H1 (cell line): ENCODE data around the gene KRTAP10-4. TPM values are rescaled to one million over a fixed set of nuclear protein-coding genes. Genes with fewer than 3 reads are reported as not detected.

ENCODE experiments used
- CTCF ChIA-PET: fragments of 300-600 bp; sonication (Branson Sonifier 250); formaldehyde crosslinking; loops from one replicate; lab custom pipeline; 2021; ENCODE audit not compliant: partially characterized antibody; lab: Charles Lee
- POLR2A ChIA-PET: fragments of 300-600 bp; sonication (Branson Sonifier 250); formaldehyde crosslinking; loops from one replicate; lab custom pipeline; 2021; ENCODE audit warnings: inconsistent platforms; ENCODE audit not compliant: partially characterized antibody; lab: Charles Lee
- DNase-seq, 2 experiments: peaks; one replicate each; pipeline versions ENCODE4 v3.0.0 to v3.0.0-alpha.2; 2010 to 2022; ENCODE audit warnings: low spot score in 2 of 2, low read depth in 1 of 2, mixed read lengths in 1 of 2
- FAIRE-seq: peaks from 2 replicates; lab custom pipeline; 2011; peaks lifted over from hg19 to GRCh38; lab: Jason Lieb, UNC
- H2AFZ ChIP-seq: 2 replicates; pipeline ENCODE4 v1.8.1; 2012; ENCODE audit warnings: low read length, inconsistent platforms
- H2AK5ac ChIP-seq: 2 replicates; pipeline ENCODE4 v1.6.1; 2013; ENCODE audit warnings: low read depth, low read length
- H2BK120ac ChIP-seq: replicated peaks from 2 replicates; pipeline ENCODE3; 2013; ENCODE audit warnings: low read depth, low read length, inconsistent platforms
- H2BK12ac ChIP-seq: 2 replicates; pipeline ENCODE4 v1.6.1; 2013; ENCODE audit warnings: low read depth, low read length
- H2BK15ac ChIP-seq: 2 replicates; pipeline ENCODE4 v1.6.1; 2013; ENCODE audit warnings: low read length
- H2BK20ac ChIP-seq: 2 replicates; pipeline ENCODE4 v1.6.1; 2013; ENCODE audit warnings: low read length
- H2BK5ac ChIP-seq: 2 replicates; pipeline ENCODE4 v1.6.1; 2013; ENCODE audit warnings: low read depth, low read length
- H3K14ac ChIP-seq: 2 replicates; pipeline ENCODE4 v1.6.1; 2013; ENCODE audit warnings: inconsistent platforms; ENCODE audit not compliant: insufficient read length
- H3K18ac ChIP-seq: 2 replicates; pipeline ENCODE4 v1.6.1; 2013; ENCODE audit warnings: low read length; ENCODE audit errors: extremely low read depth
- H3K23ac ChIP-seq: 2 replicates; pipeline ENCODE4 v1.6.1; 2013; ENCODE audit warnings: inconsistent platforms; ENCODE audit not compliant: insufficient read length
- H3K23me2 ChIP-seq: 2 replicates; pipeline ENCODE4 v1.6.1; 2013; ENCODE audit warnings: low read depth, low read length
- H3K27ac ChIP-seq: 2 replicates; pipeline ENCODE4 v1.6.1; 2011; ENCODE audit warnings: low read depth, low read length, inconsistent platforms
- H3K27me3 ChIP-seq, 4 experiments: replicated peaks in 1 of 4; 1 replicate in 1 of 4; 2 replicates in 3 of 4; pipeline versions ENCODE4 v1.6.1 to v1.8.1; 2011 to 2013; ENCODE audit warnings: low read length in 3 of 4, mild to moderate bottlenecking in 3 of 4, inconsistent platforms in 2 of 4, mixed read lengths in 2 of 4, moderate library complexity in 1 of 4; ENCODE audit not compliant: control insufficient read depth in 3 of 4, insufficient read depth in 3 of 4; ENCODE audit errors: extremely low read depth in 1 of 4
- H3K36me3 ChIP-seq, 4 experiments: 2 replicates each; pipeline versions ENCODE4 v1.6.1 to v1.8.1; 2011 to 2013; ENCODE audit warnings: mild to moderate bottlenecking in 4 of 4, low read length in 3 of 4, moderate library complexity in 2 of 4, control low read depth in 1 of 4, inconsistent platforms in 1 of 4; ENCODE audit not compliant: insufficient read depth in 4 of 4, control insufficient read depth in 2 of 4
- H3K4ac ChIP-seq: replicated peaks from 2 replicates; pipeline ENCODE3; 2013; ENCODE audit warnings: low read length, low read depth, mixed read lengths, inconsistent platforms; ENCODE audit not compliant: insufficient read length
- H3K4me1 ChIP-seq, 4 experiments: replicated peaks in 1 of 4; 1 replicate in 1 of 4; 2 replicates in 3 of 4; pipeline versions ENCODE4 v1.6.1 to v1.8.1; 2011 to 2013; ENCODE audit warnings: low read length in 3 of 4, inconsistent platforms in 2 of 4, mixed read lengths in 1 of 4; ENCODE audit not compliant: insufficient read depth in 4 of 4, control insufficient read depth in 3 of 4
- H3K4me2 ChIP-seq, 2 experiments: 2 replicates each; pipeline versions ENCODE4 v1.6.1 to v1.8.1; 2011 to 2013; ENCODE audit warnings: low read depth in 2 of 2, low read length in 2 of 2, control low read depth in 1 of 2, inconsistent platforms in 1 of 2, mild to moderate bottlenecking in 1 of 2; ENCODE audit not compliant: insufficient read depth in 1 of 2
- H3K4me3 ChIP-seq, 4 experiments: fragments of 200-600, 300-600 bp in 1 of 4; sonication (generic), shearing (Covaris generic), sonication (Bioruptor Twin) in 1 of 4; 2 replicates each; pipeline versions ENCODE4 v1.5.1 to v1.8.1; 2011 to 2016; ENCODE audit warnings: low read length in 4 of 4, low read depth in 3 of 4, control low read depth in 2 of 4, inconsistent platforms in 2 of 4, mild to moderate bottlenecking in 2 of 4, mixed read lengths in 1 of 4, moderate library complexity in 1 of 4; ENCODE audit not compliant: insufficient read depth in 2 of 4; ENCODE audit errors: extremely low read depth in 1 of 4
- H3K56ac ChIP-seq: replicated peaks from 2 replicates; pipeline ENCODE3; 2013; ENCODE audit warnings: low read depth, mild to moderate bottlenecking, mixed read lengths, low read length, inconsistent platforms; ENCODE audit not compliant: insufficient read length
- H3K79me1 ChIP-seq: 2 replicates; pipeline ENCODE4 v1.6.1; 2013; ENCODE audit warnings: low read depth, low read length, control low read depth
- H3K79me2 ChIP-seq, 2 experiments: 2 replicates each; pipeline versions ENCODE4 v1.6.1 to v1.8.1; 2012 to 2013; ENCODE audit warnings: low read length in 2 of 2, mild to moderate bottlenecking in 2 of 2, inconsistent platforms in 1 of 2; ENCODE audit not compliant: insufficient read depth in 2 of 2, control insufficient read depth in 1 of 2
- H3K9ac ChIP-seq, 4 experiments: replicated peaks in 1 of 4; 1 replicate in 1 of 4; 2 replicates in 3 of 4; pipeline versions ENCODE4 v1.6.1 to v1.8.1; 2011 to 2013; ENCODE audit warnings: low read depth in 3 of 4, low read length in 3 of 4, control low read depth in 2 of 4, mild to moderate bottlenecking in 2 of 4, moderate library complexity in 2 of 4, inconsistent platforms in 1 of 4; ENCODE audit errors: extremely low read depth in 1 of 4
- H3K9me3 ChIP-seq, 2 experiments: 2 replicates each; pipeline versions ENCODE4 v1.6.1 to v1.8.1; 2012 to 2013; ENCODE audit warnings: mild to moderate bottlenecking in 2 of 2, moderate library complexity in 2 of 2, control low read depth in 1 of 2, inconsistent platforms in 1 of 2, low read depth in 1 of 2, low read length in 1 of 2, mixed read lengths in 1 of 2; ENCODE audit not compliant: insufficient read depth in 2 of 2
- H4K20me1 ChIP-seq, 2 experiments: replicated peaks in 1 of 2; 2 replicates each; pipeline versions ENCODE3 to v1.8.1; 2011 to 2013; ENCODE audit warnings: inconsistent platforms in 2 of 2, low read length in 2 of 2, mild to moderate bottlenecking in 1 of 2; ENCODE audit not compliant: insufficient read depth in 2 of 2, control insufficient read depth in 1 of 2
- H4K5ac ChIP-seq: 2 replicates; pipeline ENCODE4 v1.6.1; 2013; ENCODE audit warnings: low read length, low read depth, mixed read lengths, inconsistent platforms; ENCODE audit not compliant: insufficient read length
- H4K8ac ChIP-seq: 2 replicates; pipeline ENCODE4 v1.8.0; 2013; ENCODE audit warnings: mild to moderate bottlenecking, moderate library complexity, low read length, inconsistent platforms; ENCODE audit not compliant: insufficient read depth; ENCODE audit errors: extremely low read depth
- H4K91ac ChIP-seq: replicated peaks from 2 replicates; pipeline ENCODE3; 2013; ENCODE audit warnings: low read length, mixed read lengths, inconsistent platforms; ENCODE audit not compliant: insufficient read length
- BACH1 ChIP-seq: IDR thresholded peaks from 2 replicates; pipeline ENCODE4 v1.6.1; 2012; ENCODE audit warnings: low read length, improper control_type of control experiment
- CBX8 ChIP-seq: fragments of 300-800, 300-1000 bp; sonication (generic); IDR thresholded peaks from 2 replicates; pipeline ENCODE4 v1.7.1; 2016; ENCODE audit warnings: low read depth, low read length, borderline replicate concordance
- FOSL1 ChIP-seq: IDR thresholded peaks from 2 replicates; pipeline ENCODE4 v1.6.1; 2011; ENCODE audit warnings: mild to moderate bottlenecking, low read depth, low read length, moderate library complexity; ENCODE audit not compliant: insufficient read depth
- JUND ChIP-seq: IDR thresholded peaks from 2 replicates; pipeline ENCODE4 v1.6.1; 2011; ENCODE audit warnings: mild to moderate bottlenecking, improper control_type of control experiment, low read length
- KDM1A ChIP-seq: fragments of 200-600, 300-600 bp; sonication (generic); IDR thresholded peaks from 2 replicates; pipeline ENCODE4 v1.7.1; 2016; ENCODE audit warnings: mild to moderate bottlenecking, low read length, borderline replicate concordance
- NRF1 ChIP-seq: IDR thresholded peaks from 2 replicates; pipeline ENCODE4 v1.6.1; 2011; ENCODE audit warnings: mild to moderate bottlenecking, low read depth, low read length, improper control_type of control experiment
- PHF8 ChIP-seq: fragments of 200-600 bp; sonication (generic); conservative IDR thresholded peaks from 2 replicates; pipeline ENCODE4 v1.7.1; 2012; ENCODE audit warnings: low read depth, mild to moderate bottlenecking, inconsistent platforms, low read length, moderate library complexity
- SIN3A ChIP-seq, 2 experiments: IDR thresholded peaks in 1 of 2; conservative IDR thresholded peaks in 1 of 2; 2 replicates each; pipeline ENCODE4 v1.6.1; 2011 to 2012; ENCODE audit warnings: low read length in 2 of 2, improper control_type of control experiment in 1 of 2, low read depth in 1 of 2, mild to moderate bottlenecking in 1 of 2
- SP2 ChIP-seq: IDR thresholded peaks from 2 replicates; pipeline ENCODE4 v1.6.1; 2012; ENCODE audit warnings: mild to moderate bottlenecking, low read length, inconsistent platforms
- TAF7 ChIP-seq: optimal IDR thresholded peaks from 2 replicates; pipeline ENCODE3; 2011; ENCODE audit warnings: low read depth, mild to moderate bottlenecking, inconsistent platforms, low read length, moderate library complexity, borderline replicate concordance
- TCF12 ChIP-seq: IDR thresholded peaks from 2 replicates; pipeline ENCODE4 v1.6.1; 2011; ENCODE audit warnings: low read depth, mild to moderate bottlenecking, low read length
- WGBS, 2 experiments: shearing (Covaris generic) in 1 of 2; methylation state at CpG; one replicate each; pipeline versions ENCODE4 v1.1.6 to v1.1.7; 2013 to 2015; ENCODE audit warnings: low lambda C conversion rate in 2 of 2, mixed read lengths in 2 of 2, inconsistent platforms in 1 of 2, low coverage in 1 of 2, missing lambda C conversion rate in 1 of 2; ENCODE audit not compliant: insufficient replicate concordance in 2 of 2, insufficient coverage in 1 of 2, insufficient read length in 1 of 2; ENCODE audit errors: extremely low coverage in 1 of 2, missing lambda C conversion rate in 1 of 2; 5-methylcytosine and 5-hydroxymethylcytosine counted together
- polyA plus RNA-seq, 7 experiments: library from polyadenylated mRNA; depleted of rRNA in 3 of 7; stranded (reverse) in 5 of 7; unstranded in 2 of 7; fragments of >200 nt in 5 of 7; fragments of 200-250 nt in 2 of 7; gene quantifications; 1 replicate in 5 of 7; 2 replicates in 1 of 7; 4 replicates in 1 of 7; pipeline versions ENCODE4 v1.2.1 to v1.2.3, GENCODE V29; 2011 to 2013; ENCODE audit warnings: missing spikeins in 2 of 7, mixed read lengths in 2 of 7
- total RNA-seq: library from RNA; stranded (reverse); fragmentation: NEBNext Ultra II Directional; extraction: Animal tissue kit (Norgen Biotek cat#: 25700); gene quantifications from 2 replicates; pipeline ENCODE4 v1.2.1, GENCODE V29; 2021

Gene KRTAP10-4
- total and polyA plus RNA-seq, 2 of the 8 experiments (the other 6 are each of a cell fraction or from before 2014, with no cell fraction given), result not detected

- H2BK15ac ChIP-seq, result no peak overlapping the region
- peaks cover 0 to 3% (median 0%) of the 10 kb centered on the region in 4 experiments; a peak in 1 of 7 replicates for H3K4me1 ChIP-seq
- H3K36me3 ChIP-seq, result no peaks in the 10 kb centered on the region
- FAIRE-seq (no peak), DNase-seq (no peak)
- no peak overlapping the region for H2BK20ac ChIP-seq
- no peaks in the 10 kb centered on the region for H3K27me3 ChIP-seq
- H4K8ac ChIP-seq, result no peak overlapping the region; the same call in 1 of the 2 replicates
- 0 out of 2 replicates have a peak overlapping the region, but pooled peaks have one; percentile 39 for H2BK12ac ChIP-seq
- H3K18ac ChIP-seq, result no peak overlapping the region
- no peak overlapping the region for H3K23ac ChIP-seq
- no peak overlapping the region for H3K56ac ChIP-seq
- no peaks in the 10 kb centered on the region for H3K79me2 ChIP-seq
- H3K79me1 ChIP-seq, result no peaks in the 10 kb centered on the region
- peaks cover 0 to 2% of the 10 kb centered on the region in 2 experiments for H4K20me1 ChIP-seq
- peak overlapping the region; percentile 44; the same call in 1 of the 2 replicates for H2BK5ac ChIP-seq
- H3K14ac ChIP-seq, result no peak overlapping the region
- H3K4me2 ChIP-seq, result no peak overlapping the region
- no peak overlapping the region for H3K4me3 ChIP-seq
- no peak overlapping the region for H3K9ac ChIP-seq
- H3K4ac ChIP-seq, result no peak overlapping the region
- no peak overlapping the region for H4K5ac ChIP-seq
- H2AFZ ChIP-seq, result no peak overlapping the region
- POLR2A ChIA-PET, result interaction anchor here (0.8 to 1.9 kb wide), 4 partner anchors 11 to 16 kb away, joined by 3 to 6 read pairs (median 3); no protein-coding TSS in a partner anchor
- H3K27ac ChIP-seq, result no peak overlapping the region
- CTCF ChIA-PET, result interaction anchor here (0.7 to 1.7 kb wide), 8 partner anchors 11 to 252 kb away, joined by 3 to 10 read pairs (median 4); no protein-coding TSS in a partner anchor
- peaks cover 4% of the 10 kb centered on the region; the same call in 1 of the 2 replicates for H3K23me2 ChIP-seq
- H2AK5ac ChIP-seq, result peak overlapping the region; percentile 48; the same call in 1 of the 2 replicates
- H2BK120ac ChIP-seq, result no peak overlapping the region
- H4K91ac ChIP-seq, result no peak overlapping the region
- no peaks in the 10 kb centered on the region for H3K9me3 ChIP-seq
- WGBS, 2 experiments, result 93% methylated on average over 29 of the region's 30 CpGs; no CpG with 5 or more reads in 1 of the 2 experiments
- TF ChIP-seq PHF8, result no peak
- TF ChIP-seq NRF1, result no peak
- no peak for TF ChIP-seq SP2
- TF ChIP-seq SIN3A (conservative IDR thresholded peaks at IDR 0.05 in 1 of 2, IDR thresholded peaks at IDR 0.05 in 1 of 2; ENCODE audit: low read depth in 1 of 2, low read length in 2 of 2), result no peak
- no peak for TF ChIP-seq TCF12
- no peak for TF ChIP-seq KDM1A
- TF ChIP-seq JUND, result no peak
- TF ChIP-seq CBX8, result no peak
- no peak for TF ChIP-seq BACH1
- no peak for TF ChIP-seq FOSL1
- no peak for TF ChIP-seq TAF7
Measured at GRCh38 chr21:44531606-44532564, 41.6 kb upstream of the KRTAP10-4 start.
